Tibial nerve (tissue), 4 donors: ENCODE measurements around the gene TNIP1. TPM values are rescaled to one million over a fixed set of nuclear protein-coding genes. Genes with fewer than 3 reads are reported as not detected.

ENCODE experiments used
- DNase-seq, 2 donors: peaks; one replicate each; pipeline ENCODE4 v3.0.0-alpha.2; 2019; ENCODE audit warnings: low spot score in 2 of 2
- H3K27ac ChIP-seq, 4 donors: fragments of 200-600 bp; sonication (generic) in 3 of 4; one replicate each; pipeline ENCODE4 v1.5.1; 2017 to 2019; ENCODE audit warnings: mild to moderate bottlenecking in 1 of 4
- H3K27me3 ChIP-seq, 2 donors: fragments of 200-600 bp; sonication (generic) in 1 of 2; one replicate each; pipeline versions ENCODE4 v1.5.1 to v1.6.0; 2017 to 2019
- H3K36me3 ChIP-seq, 3 donors: fragments of 200-600 bp; sonication (generic); one replicate each; pipeline ENCODE4 v1.5.1; 2018 to 2019
- H3K4me1 ChIP-seq, 4 donors: fragments of 200-600 bp; sonication (generic) in 3 of 4; one replicate each; pipeline ENCODE4 v1.5.1; 2017 to 2019
- H3K4me3 ChIP-seq, 4 donors: fragments of 200-600 bp; sonication (generic) in 3 of 4; one replicate each; pipeline ENCODE4 v1.5.1; 2017 to 2019; ENCODE audit warnings: mild to moderate bottlenecking in 1 of 4, moderate library complexity in 1 of 4
- H3K9me3 ChIP-seq, 4 donors: fragments of 200-600 bp; sonication (generic) in 3 of 4; one replicate each; pipeline ENCODE4 v1.5.1; 2017 to 2019
- CTCF ChIP-seq, 5 experiments: fragments of 200-600 bp in 3 of 5; fragments of 450-650 bp in 2 of 5; sonication (generic) in 3 of 5; IDR thresholded peaks; one replicate each; pipeline ENCODE4 v1.5.1; 2016 to 2019; ENCODE audit warnings: antibody characterized with exemption in 5 of 5, mild to moderate bottlenecking in 3 of 5, moderate library complexity in 2 of 5
- EP300 ChIP-seq, 2 donors: sonication (generic); formaldehyde crosslinking; IDR thresholded peaks; one replicate each; pipeline ENCODE4 v1.6.1; 2017; ENCODE audit warnings: antibody characterized with exemption in 2 of 2, mild to moderate bottlenecking in 1 of 2
- POLR2A ChIP-seq, 2 donors: fragments of 450-650 bp; IDR thresholded peaks; one replicate each; pipeline ENCODE4 v1.6.1; 2017; ENCODE audit warnings: antibody characterized with exemption in 2 of 2, mild to moderate bottlenecking in 2 of 2, moderate library complexity in 2 of 2
- WGBS, 2 donors: methylation state at CpG; one replicate each; pipeline ENCODE4 v1.1.5; 2018; 5-methylcytosine and 5-hydroxymethylcytosine counted together
- total RNA-seq, 4 donors: library from RNA; depleted of rRNA; stranded (reverse); fragments of >200 nt; gene quantifications; one replicate each; pipeline ENCODE4 v1.1.0, GENCODE V29; 2016

Gene TNIP1
- total RNA-seq, 4 donors from 2014 or later, result 91.2 to 108 (median 94.3) TPM

- Histone ChIP-seq H3K27ac (peak overlapping the region in 2 of 4 donors; percentile 36 to 70), H3K36me3 (peaks cover 0 to 100% (median 18%) of the 10 kb centered on the region in 3 donors), H3K4me3 (no peak overlapping the region), H3K9me3 (no peaks in the 10 kb centered on the region), H3K27me3 (no peaks in the 10 kb centered on the region), H3K4me1 (peaks cover 0 to 32% (median 8%) of the 10 kb centered on the region in 4 donors)
- 80% methylated on average over 3 of the region's 3 CpGs for WGBS, 2 donors
- TF ChIP-seq EP300 (IDR thresholded peaks at IDR 0.05) (no peak), POLR2A (IDR thresholded peaks at IDR 0.05) (no peak), CTCF (IDR thresholded peaks at IDR 0.05) (no peak)
- DNase-seq, result no peak
Measured at GRCh38 chr5:151052836-151053235, 28.0 kb downstream of the TNIP1 start.

DNA sequence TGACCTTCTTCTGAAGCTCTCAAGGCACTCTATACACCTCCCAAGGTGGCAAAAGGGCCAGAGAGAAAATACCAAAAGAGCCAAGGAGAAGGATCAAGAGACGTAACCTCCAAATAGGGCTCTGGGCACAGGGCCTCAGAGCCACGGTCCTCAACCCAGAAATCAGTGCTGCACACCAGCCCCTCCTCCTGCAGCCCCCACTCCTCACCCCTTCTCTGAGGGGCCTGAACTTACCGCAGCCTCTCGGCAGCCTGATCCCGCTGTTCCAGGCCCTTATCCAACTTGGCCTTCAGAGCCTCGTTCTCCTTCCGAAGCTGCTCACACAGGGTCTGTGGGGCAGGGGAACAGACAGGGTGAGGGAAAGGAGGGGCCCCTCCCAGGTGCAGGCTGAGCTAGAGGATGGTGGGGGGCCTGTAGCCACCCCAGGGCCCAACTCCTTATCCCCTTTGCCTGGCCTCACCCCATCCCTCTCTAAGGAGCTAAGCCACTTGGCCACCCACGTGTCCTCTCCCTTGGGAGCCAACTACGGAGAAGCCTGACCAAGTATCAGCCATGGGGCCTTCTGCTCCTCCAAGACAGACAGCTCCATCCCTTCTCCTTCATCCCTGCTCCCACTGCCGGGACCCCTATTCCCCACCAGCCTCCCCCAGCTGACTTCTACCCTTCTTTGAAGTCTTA lies 28.8 kb downstream of the TNIP1 start:
- no peak overlapping the region for H3K4me3 ChIP-seq
- H3K27me3 ChIP-seq, result no peaks in the 10 kb centered on the region
- TF ChIP-seq EP300 (IDR thresholded peaks at IDR 0.05) (no peak), POLR2A (IDR thresholded peaks at IDR 0.05) (no peak), CTCF (IDR thresholded peaks at IDR 0.05) (peak in 1 of 5 experiments; percentile 2)
- no peaks in the 10 kb centered on the region for H3K9me3 ChIP-seq
- DNase-seq, result no peak
- peaks cover 0 to 35% (median 8%) of the 10 kb centered on the region in 4 donors for H3K4me1 ChIP-seq
- peak overlapping the region in 3 of 4 donors; percentile 36 to 70 (median 55) for H3K27ac ChIP-seq
- peaks cover 0 to 100% (median 18%) of the 10 kb centered on the region in 3 donors for H3K36me3 ChIP-seq
- 61 to 80% methylated on average over 9 to 10 of the region's 10 CpGs for WGBS, 2 donors

DNA sequence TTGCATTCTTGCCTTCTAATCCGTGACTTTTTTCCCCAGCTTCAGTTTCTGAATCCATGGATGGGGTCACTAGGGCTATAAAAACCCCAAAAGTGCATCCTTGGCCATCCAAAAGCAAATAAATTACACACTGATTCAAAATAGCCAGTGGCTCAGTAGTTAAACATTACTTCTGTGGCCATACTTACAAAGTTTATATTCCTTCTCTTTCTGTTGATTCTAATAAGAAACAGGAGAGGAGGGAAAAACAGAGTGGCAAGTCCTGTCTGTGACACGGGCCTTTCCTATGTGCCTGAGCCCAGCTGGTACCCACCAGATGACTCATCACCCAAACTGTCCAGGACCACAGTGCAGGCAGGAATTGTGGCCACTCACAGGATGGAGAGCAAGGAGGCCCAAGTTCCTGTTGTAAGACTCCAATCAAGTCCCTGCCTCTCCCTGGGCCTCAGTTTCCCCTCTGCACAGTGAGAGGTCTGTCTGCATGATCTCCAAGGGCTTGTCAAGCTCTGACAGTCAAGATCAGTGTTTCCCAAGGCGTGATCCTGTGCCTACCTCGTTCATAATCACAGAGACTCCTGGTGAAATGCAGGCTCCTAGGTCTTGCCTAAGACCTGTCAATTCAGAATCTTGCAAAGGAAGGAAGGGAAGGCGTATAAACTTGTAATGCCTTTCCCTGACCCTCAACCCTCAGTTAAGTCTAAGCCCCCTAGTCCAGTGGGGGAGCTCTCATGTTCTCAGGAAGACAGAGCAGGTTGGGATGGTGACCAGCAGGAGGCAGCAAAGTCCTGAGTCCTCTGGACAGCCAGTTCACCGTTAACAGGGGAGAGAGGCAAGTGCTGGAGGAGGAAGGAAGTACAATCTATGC lies 29.5 kb downstream of the TNIP1 start:
- no peak for TF ChIP-seq POLR2A (IDR thresholded peaks at IDR 0.05)
- peak in 1 of 2 donors; percentile 32 for TF ChIP-seq EP300 (IDR thresholded peaks at IDR 0.05)
- peak; percentile 70 to 91 (median 80) for TF ChIP-seq CTCF (IDR thresholded peaks at IDR 0.05)
- peak; percentile 71 to 87 for DNase-seq
- H3K36me3 ChIP-seq, result peaks cover 0 to 96% (median 18%) of the 10 kb centered on the region in 3 donors
- H3K4me1 ChIP-seq, result peaks cover 0 to 35% (median 8%) of the 10 kb centered on the region in 4 donors
- H3K9me3 ChIP-seq, result no peaks in the 10 kb centered on the region
- H3K27ac ChIP-seq, result peak overlapping the region in 3 of 4 donors; percentile 36 to 70 (median 55)
- H3K27me3 ChIP-seq, result no peaks in the 10 kb centered on the region
- no peak overlapping the region for H3K4me3 ChIP-seq
- WGBS, 2 donors, result 64 to 68% methylated on average over 6 of the region's 6 CpGs

GRCh38 chr5:151048526-151048925 lies 32.3 kb downstream of the TNIP1 start:
- peaks cover 0 to 35% (median 8%) of the 10 kb centered on the region in 4 donors for H3K4me1 ChIP-seq
- no peaks in the 10 kb centered on the region for H3K9me3 ChIP-seq
- H3K36me3 ChIP-seq, result peaks cover 0 to 93% (median 30%) of the 10 kb centered on the region in 3 donors
- peak in 2 of 5 experiments; percentile 14 to 15 for TF ChIP-seq CTCF (IDR thresholded peaks at IDR 0.05)
- no peak for TF ChIP-seq POLR2A (IDR thresholded peaks at IDR 0.05)
- no peak for TF ChIP-seq EP300 (IDR thresholded peaks at IDR 0.05)
- no peak overlapping the region for H3K4me3 ChIP-seq
- H3K27me3 ChIP-seq, result no peaks in the 10 kb centered on the region
- H3K27ac ChIP-seq, result peak overlapping the region in 1 of 4 donors; percentile 48
- no peak for DNase-seq
- 72 to 73% methylated on average over 7 of the region's 7 CpGs for WGBS, 2 donors
